B cell (primary cell): ENCODE results near the gene XPO6. TPM values are rescaled to one million over a fixed set of nuclear protein-coding genes. Genes with fewer than 3 reads are reported as not detected.

Experiments used
- ATAC-seq: fragments of 200-7000 bp; cut with Tn5 transposase; one replicate; pipeline ENCODE4 v1.10.0; 2021; ENCODE audit warnings: low read depth, mild to moderate bottlenecking, moderate number of reproducible peaks, moderate library complexity
- CTCF ChIA-PET: fragments of 350-600 bp; sonication (Branson Sonifier 250); formaldehyde crosslinking; loops from one replicate; lab custom pipeline; 2021; ENCODE audit warnings: antibody characterized with exemption, inconsistent platforms; lab: Charles Lee
- POLR2A ChIA-PET: fragments of 350-600 bp; sonication (Branson Sonifier 250); formaldehyde crosslinking; loops from one replicate; lab custom pipeline; 2021; ENCODE audit warnings: antibody characterized with exemption; lab: Charles Lee
- DNase-seq: peaks from one replicate; pipeline ENCODE4 v3.0.0; 2013
- H2AFZ ChIP-seq: 2 replicates; pipeline ENCODE4 v1.6.1; 2012; ENCODE audit warnings: mild to moderate bottlenecking, low read depth, low read length; ENCODE audit not compliant: insufficient read depth, poor library complexity, severe bottlenecking
- H3K27ac ChIP-seq, 2 donors: 1 replicate in 1 of 2; 2 replicates in 1 of 2; pipeline ENCODE4 v1.5.1; 2012 to 2013; ENCODE audit warnings: low read length in 2 of 2, mild to moderate bottlenecking in 2 of 2, moderate library complexity in 1 of 2
- H3K27me3 ChIP-seq, 4 experiments: fragments of 200-600 bp in 1 of 4; sonication (generic) in 1 of 4; replicated peaks in 1 of 4; 1 replicate in 2 of 4; 2 replicates in 2 of 4; pipeline versions ENCODE4 v1.6.1 to v1.7.0; 2013 to 2016; ENCODE audit warnings: low read length in 3 of 4, mild to moderate bottlenecking in 2 of 4, mixed read lengths in 1 of 4, moderate library complexity in 1 of 4; ENCODE audit not compliant: insufficient read depth in 4 of 4, control insufficient read depth in 3 of 4; ENCODE audit errors: control extremely low read depth in 1 of 4
- H3K36me3 ChIP-seq, 2 experiments: replicated peaks in 1 of 2; 1 replicate in 1 of 2; 2 replicates in 1 of 2; pipeline versions ENCODE4 v1.6.1 to v1.7.1; 2013; ENCODE audit warnings: low read length in 1 of 2; ENCODE audit not compliant: insufficient read depth in 2 of 2, control insufficient read depth in 1 of 2; ENCODE audit errors: control extremely low read depth in 1 of 2, extremely low read depth in 1 of 2
- H3K4me1 ChIP-seq, 2 donors: fragments of 200-600 bp in 1 of 2; sonication (generic) in 1 of 2; 1 replicate in 1 of 2; 2 replicates in 1 of 2; pipeline versions ENCODE4 v1.5.1 to v1.6.1; 2013 to 2017; ENCODE audit warnings: low read length in 2 of 2; ENCODE audit not compliant: control insufficient read depth in 2 of 2, insufficient read depth in 2 of 2
- H3K4me2 ChIP-seq: replicated peaks from 2 replicates; pipeline ENCODE3; 2012; ENCODE audit warnings: mild to moderate bottlenecking, low read depth, low read length; ENCODE audit not compliant: poor library complexity, severe bottlenecking
- H3K4me3 ChIP-seq, 5 experiments: fragments of 200-600 bp in 1 of 5; sonication (generic) in 1 of 5; 1 replicate in 3 of 5; 2 replicates in 2 of 5; pipeline versions ENCODE4 v1.5.1 to v1.7.0; 2011 to 2016; ENCODE audit warnings: low read length in 4 of 5, mild to moderate bottlenecking in 4 of 5, low read depth in 2 of 5, control low read depth in 1 of 5, moderate library complexity in 1 of 5; ENCODE audit not compliant: insufficient read depth in 1 of 5; ENCODE audit errors: control extremely low read depth in 1 of 5, extremely low read depth in 1 of 5
- H3K79me2 ChIP-seq: fragments of 200-600 bp; sonication (generic); one replicate; pipeline ENCODE4 v1.6.0; 2016; ENCODE audit warnings: low read length; ENCODE audit not compliant: control insufficient read depth, insufficient read depth
- H3K9ac ChIP-seq: fragments of 200-600 bp; sonication (generic); 2 replicates; pipeline ENCODE4 v1.6.1; 2017; ENCODE audit warnings: mild to moderate bottlenecking, low read length, moderate library complexity
- H3K9me3 ChIP-seq, 3 donors: one replicate each; pipeline versions ENCODE4 v1.6.1 to v1.7.1; 2013; ENCODE audit warnings: low read length in 2 of 3; ENCODE audit not compliant: control insufficient read depth in 2 of 3, insufficient read depth in 1 of 3; ENCODE audit errors: control extremely low read depth in 1 of 3
- H4K20me1 ChIP-seq: 2 replicates; pipeline ENCODE4 v1.6.0; 2012; ENCODE audit warnings: mild to moderate bottlenecking, low read length; ENCODE audit not compliant: insufficient read depth, control insufficient read depth, poor library complexity, severe bottlenecking
- H3K27ac Mint-ChIP-seq: one replicate; pipeline ENCODE4 v1.8.0; 2021; ENCODE audit warnings: mixed read lengths
- H3K27me3 Mint-ChIP-seq: one replicate; pipeline ENCODE4 v1.8.0; 2021; ENCODE audit warnings: mixed read lengths
- H3K4me1 Mint-ChIP-seq: one replicate; pipeline ENCODE4 v1.8.0; 2021; ENCODE audit warnings: mixed read lengths
- H3K4me3 Mint-ChIP-seq: one replicate; pipeline ENCODE4 v1.8.0; 2021; ENCODE audit warnings: mixed read lengths
- H3K9me3 Mint-ChIP-seq: one replicate; pipeline ENCODE4 v1.8.0; 2022; ENCODE audit warnings: mixed read lengths; ENCODE audit not compliant: insufficient read depth
- EZH2 ChIP-seq: IDR thresholded peaks from 2 replicates; pipeline ENCODE4 v1.6.1; 2012; ENCODE audit warnings: borderline replicate concordance, low read depth, mild to moderate bottlenecking, moderate library complexity, low read length; ENCODE audit not compliant: insufficient read depth, poor library complexity, severe bottlenecking
- WGBS: methylation state at CpG from one replicate; pipeline ENCODE4 v1.1.5; 2013; ENCODE audit warnings: missing lambda C conversion rate; ENCODE audit not compliant: insufficient coverage; 5-methylcytosine and 5-hydroxymethylcytosine counted together
- intact Hi-C: fragments of 100-400 bp; cut with micrococcal nuclease; formaldehyde crosslinking; loops from one replicate; pipeline ENCODE4 v1.10.0; 2022
- polyA plus RNA-seq: library from polyadenylated mRNA; depleted of rRNA; stranded (reverse); fragments of >200 nt; gene quantifications from 2 replicates; pipeline ENCODE4 v1.2.3, GENCODE V29; 2012
- total RNA-seq, 2 donors: library from RNA; stranded (reverse); fragments of 120-200 nt in 1 of 2; gene quantifications; 1 replicate in 1 of 2; 2 replicates in 1 of 2; pipeline versions ENCODE4 v1.2.3 to v1.2.4, GENCODE V29; 2013 to 2022
- TF ChIP-seq, protein P1 (sequence below): fragments of 200-600 bp; IDR thresholded peaks from one replicate; pipeline ENCODE4 v1.8.0; 2022; ENCODE audit warnings: antibody characterized with exemption, mild to moderate bottlenecking

The XPO6 gene
- total and polyA plus RNA-seq, 2 donors (not counting 1 experiment from before 2014, with no cell fraction given), result 259 to 303 TPM

DNA sequence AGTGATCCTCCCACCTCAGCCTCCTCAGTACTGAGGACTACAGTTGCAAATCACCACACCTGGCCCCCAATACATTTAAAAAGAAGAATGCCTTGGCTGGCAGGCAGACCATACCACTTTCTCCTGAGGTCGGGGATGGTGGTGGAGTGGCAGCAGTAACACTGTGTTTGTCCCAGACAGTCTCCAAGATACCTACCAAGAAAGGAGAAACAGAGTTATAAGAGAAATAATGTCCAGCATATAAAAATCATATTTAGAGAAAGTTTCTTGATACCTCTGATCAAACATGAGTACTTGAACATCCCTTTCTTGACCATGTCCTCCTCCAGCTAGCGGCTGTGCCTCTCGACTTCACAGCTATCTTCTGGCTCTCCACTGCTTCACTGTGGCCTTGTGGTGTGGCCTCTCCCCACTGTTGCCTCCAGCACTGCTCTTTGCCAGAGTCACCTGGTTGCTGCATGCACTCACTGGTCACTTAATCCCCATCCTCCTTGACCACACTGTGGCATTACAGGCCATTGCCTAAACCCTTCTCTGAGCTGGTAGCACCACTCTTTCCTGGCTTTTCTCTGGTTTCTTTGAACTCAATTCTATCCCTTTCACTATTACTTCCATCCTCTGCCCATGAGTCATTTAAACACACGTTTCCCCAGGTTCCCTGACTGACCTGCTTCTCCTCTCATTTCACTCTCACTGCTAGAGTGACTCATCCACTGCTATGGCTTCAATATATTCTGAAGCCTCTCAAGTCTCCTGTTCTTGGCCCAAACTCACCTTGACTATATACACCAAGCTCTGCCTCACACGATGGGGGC lies 45.2 kb downstream of the XPO6 start:
- Mint-ChIP-seq H3K27ac (peak overlapping the region; percentile 46), H3K4me1 (peaks cover 62% of the 10 kb centered on the region), H3K9me3 (no peaks in the 10 kb centered on the region), H3K27me3 (no peaks in the 10 kb centered on the region), H3K4me3 (peak overlapping the region; percentile 3)
- no peaks in the 10 kb centered on the region for H4K20me1 ChIP-seq
- WGBS, result 84% methylated on average over 4 of the region's 5 CpGs
- H3K27me3 ChIP-seq, result no peaks in the 10 kb centered on the region
- no peak overlapping the region for H3K9ac ChIP-seq
- H3K79me2 ChIP-seq, result peaks cover 67% of the 10 kb centered on the region
- no peak overlapping the region for H2AFZ ChIP-seq
- no peak for ATAC-seq
- H3K4me1 ChIP-seq, result peaks cover 41 to 53% of the 10 kb centered on the region in 2 donors
- ChIA-PET POLR2A (no interaction called here), CTCF (interaction anchor here (1.9 kb wide), 1 partner anchor 22 kb away, joined by 5 read pairs; no protein-coding TSS in a partner anchor)
- TF ChIP-seq, protein P1, sequence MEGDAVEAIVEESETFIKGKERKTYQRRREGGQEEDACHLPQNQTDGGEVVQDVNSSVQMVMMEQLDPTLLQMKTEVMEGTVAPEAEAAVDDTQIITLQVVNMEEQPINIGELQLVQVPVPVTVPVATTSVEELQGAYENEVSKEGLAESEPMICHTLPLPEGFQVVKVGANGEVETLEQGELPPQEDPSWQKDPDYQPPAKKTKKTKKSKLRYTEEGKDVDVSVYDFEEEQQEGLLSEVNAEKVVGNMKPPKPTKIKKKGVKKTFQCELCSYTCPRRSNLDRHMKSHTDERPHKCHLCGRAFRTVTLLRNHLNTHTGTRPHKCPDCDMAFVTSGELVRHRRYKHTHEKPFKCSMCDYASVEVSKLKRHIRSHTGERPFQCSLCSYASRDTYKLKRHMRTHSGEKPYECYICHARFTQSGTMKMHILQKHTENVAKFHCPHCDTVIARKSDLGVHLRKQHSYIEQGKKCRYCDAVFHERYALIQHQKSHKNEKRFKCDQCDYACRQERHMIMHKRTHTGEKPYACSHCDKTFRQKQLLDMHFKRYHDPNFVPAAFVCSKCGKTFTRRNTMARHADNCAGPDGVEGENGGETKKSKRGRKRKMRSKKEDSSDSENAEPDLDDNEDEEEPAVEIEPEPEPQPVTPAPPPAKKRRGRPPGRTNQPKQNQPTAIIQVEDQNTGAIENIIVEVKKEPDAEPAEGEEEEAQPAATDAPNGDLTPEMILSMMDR, result no peak
- no peak for TF ChIP-seq EZH2
- DNase-seq, result no peak
- intact Hi-C loops, result no loop called here
- peak overlapping the region in 1 of 2 donors; percentile 77 for H3K27ac ChIP-seq
- H3K4me3 ChIP-seq, result no peak overlapping the region
- H3K9me3 ChIP-seq, result no peaks in the 10 kb centered on the region
- peaks cover 5 to 64% of the 10 kb centered on the region in 2 experiments for H3K36me3 ChIP-seq
- peak overlapping the region; percentile 61 for H3K4me2 ChIP-seq

DNA sequence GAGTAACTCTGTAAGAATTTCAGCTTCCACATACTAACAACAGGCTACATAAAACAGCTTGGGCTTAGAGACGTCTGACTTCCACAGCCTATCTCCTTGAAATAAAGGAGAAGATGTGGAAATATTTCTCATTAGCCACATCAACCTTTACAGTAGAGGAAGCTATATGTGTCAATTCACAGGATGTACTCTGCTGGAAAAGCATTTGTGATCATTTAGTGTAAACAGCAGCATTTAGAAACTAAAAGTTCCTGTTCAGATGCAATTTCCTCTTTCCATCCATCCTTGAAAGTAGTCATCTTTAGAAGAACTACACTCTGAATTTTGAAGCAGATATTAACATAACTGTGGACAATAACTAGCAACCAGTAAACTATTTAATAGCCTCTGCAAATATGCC lies 46.2 kb downstream of the XPO6 start:
- Histone ChIP-seq H3K4me3 (peak overlapping the region in 1 of 5 experiments; percentile 5), H2AFZ (no peak overlapping the region), H3K27me3 (no peaks in the 10 kb centered on the region), H3K9ac (peak overlapping the region; percentile 12), H3K36me3 (peaks cover 8 to 67% of the 10 kb centered on the region in 2 experiments), H4K20me1 (no peaks in the 10 kb centered on the region), H3K79me2 (peaks cover 74% of the 10 kb centered on the region), H3K4me2 (peak overlapping the region; percentile 61), H3K27ac (peak overlapping the region; percentile 3 to 77), H3K9me3 (no peaks in the 10 kb centered on the region), H3K4me1 (peaks cover 46 to 53% of the 10 kb centered on the region in 2 donors)
- ChIA-PET CTCF (interaction anchor here (1.7 kb wide), 1 partner anchor 52 kb away, joined by 8 read pairs; no protein-coding TSS in a partner anchor), POLR2A (interaction anchor here (0.8 to 1.3 kb wide), 2 partner anchors 23 to 37 kb away, joined by 3 read pairs; no protein-coding TSS in a partner anchor)
- intact Hi-C loops, result no loop called here
- no peaks in the 10 kb centered on the region for H3K9me3 Mint-ChIP-seq
- no CpG with 5 or more reads among the region's 1 CpG for WGBS
- H3K4me3 Mint-ChIP-seq, result peak overlapping the region; percentile 26
- TF ChIP-seq EZH2, result no peak
- TF ChIP-seq, protein P1, result no peak
- DNase-seq, result peak; percentile 37
- peak overlapping the region; percentile 77 for H3K27ac Mint-ChIP-seq
- no peak for ATAC-seq
- H3K27me3 Mint-ChIP-seq, result no peaks in the 10 kb centered on the region
- H3K4me1 Mint-ChIP-seq, result peaks cover 66% of the 10 kb centered on the region
